ENCODE results near the gene CSF2. TPM values are rescaled to one million over a fixed set of nuclear protein-coding genes. Genes with fewer than 3 reads are reported as not detected.

Gene CSF2
- total RNA-seq, 1 donor from 2014 or later = not detected

- no peak overlapping the region for H3K4me3 Mint-ChIP-seq
- no peak for DNase-seq (ENCODE audit: extremely low spot score, unreplicated experiment)
- H3K4me1 Mint-ChIP-seq (ENCODE audit: unreplicated experiment) = no peaks in the 10 kb centered on the region
- no peaks in the 10 kb centered on the region for H3K36me3 Mint-ChIP-seq
- peaks cover 41% of the 10 kb centered on the region for H3K27me3 Mint-ChIP-seq
- no peak for TF ChIP-seq CTCF (conservative IDR thresholded peaks at IDR 0.05)
- no peaks in the 10 kb centered on the region for H3K9me3 Mint-ChIP-seq
- no peak overlapping the region for H3K27ac Mint-ChIP-seq
Observed at GRCh38 chr5:132027027-132027426, 46.6 kb upstream of the CSF2 start.

GRCh38 chr5:132029609-132030330 is 43.8 kb upstream of the CSF2 start:
- no peak for TF ChIP-seq CTCF (conservative IDR thresholded peaks at IDR 0.05)
- no peaks in the 10 kb centered on the region for H3K9me3 Mint-ChIP-seq
- H3K27ac Mint-ChIP-seq = no peak overlapping the region
- H3K4me1 Mint-ChIP-seq (ENCODE audit: unreplicated experiment) = no peaks in the 10 kb centered on the region
- H3K36me3 Mint-ChIP-seq = no peaks in the 10 kb centered on the region
- peaks cover 40% of the 10 kb centered on the region for H3K27me3 Mint-ChIP-seq
- H3K4me3 Mint-ChIP-seq = no peak overlapping the region
- no peak for DNase-seq (ENCODE audit: extremely low spot score, unreplicated experiment)

- TF ChIP-seq CTCF (conservative IDR thresholded peaks at IDR 0.05) = no peak
- H3K4me3 Mint-ChIP-seq = no peak overlapping the region
- no peak for DNase-seq (ENCODE audit: extremely low spot score, unreplicated experiment)
- H3K27me3 Mint-ChIP-seq = peaks cover 43% of the 10 kb centered on the region
- H3K36me3 Mint-ChIP-seq = no peaks in the 10 kb centered on the region
- no peaks in the 10 kb centered on the region for H3K9me3 Mint-ChIP-seq
- H3K4me1 Mint-ChIP-seq (ENCODE audit: unreplicated experiment) = no peaks in the 10 kb centered on the region
- H3K27ac Mint-ChIP-seq = no peak overlapping the region
Observed at GRCh38 chr5:132030610-132031009, 43.0 kb upstream of the CSF2 start.

GRCh38 chr5:132032196-132032595 is 41.4 kb upstream of the CSF2 start:
- DNase-seq (ENCODE audit: extremely low spot score, unreplicated experiment) = no peak
- Mint-ChIP-seq H3K36me3 (no peaks in the 10 kb centered on the region), H3K27ac (no peak overlapping the region), H3K4me1 (ENCODE audit: unreplicated experiment) (no peaks in the 10 kb centered on the region), H3K9me3 (no peaks in the 10 kb centered on the region), H3K4me3 (no peak overlapping the region), H3K27me3 (peaks cover 50% of the 10 kb centered on the region)
- TF ChIP-seq CTCF (conservative IDR thresholded peaks at IDR 0.05) = no peak

- Mint-ChIP-seq H3K4me3 (no peak overlapping the region), H3K4me1 (ENCODE audit: unreplicated experiment) (no peaks in the 10 kb centered on the region), H3K9me3 (no peaks in the 10 kb centered on the region), H3K27me3 (peaks cover 50% of the 10 kb centered on the region), H3K27ac (no peak overlapping the region), H3K36me3 (no peaks in the 10 kb centered on the region)
- no peak for DNase-seq (ENCODE audit: extremely low spot score, unreplicated experiment)
- TF ChIP-seq CTCF (conservative IDR thresholded peaks at IDR 0.05) = no peak
Observed at GRCh38 chr5:132033122-132033521, 40.5 kb upstream of the CSF2 start.
